Measurements from ENCODE around the gene TPK1.

- TF ChIP-seq CTCF (IDR thresholded peaks at IDR 0.05) (no peak), POLR2A (IDR thresholded peaks at IDR 0.05) (no peak)
These were observed 43.8 kb downstream of the TPK1 start for GRCh38 chr7:144792050-144792449.

Data from right lobe of liver (tissue), 4 donors.